Globus pallidus (tissue), 1 donor: Measurements from ENCODE around the gene ATP13A5.

Experiments
- DNase-seq: peaks from one replicate; pipeline ENCODE4 v3.0.0-alpha.2; 2015; ENCODE audit warnings: low spot score

The ATP13A5 gene

GRCh38 chr3:193347521-193348501, 30.7 kb downstream of the ATP13A5 start:
- no peak for DNase-seq

GRCh38 chr3:193346259-193346658, 32.3 kb downstream of the ATP13A5 start:
- no peak for DNase-seq

DNA sequence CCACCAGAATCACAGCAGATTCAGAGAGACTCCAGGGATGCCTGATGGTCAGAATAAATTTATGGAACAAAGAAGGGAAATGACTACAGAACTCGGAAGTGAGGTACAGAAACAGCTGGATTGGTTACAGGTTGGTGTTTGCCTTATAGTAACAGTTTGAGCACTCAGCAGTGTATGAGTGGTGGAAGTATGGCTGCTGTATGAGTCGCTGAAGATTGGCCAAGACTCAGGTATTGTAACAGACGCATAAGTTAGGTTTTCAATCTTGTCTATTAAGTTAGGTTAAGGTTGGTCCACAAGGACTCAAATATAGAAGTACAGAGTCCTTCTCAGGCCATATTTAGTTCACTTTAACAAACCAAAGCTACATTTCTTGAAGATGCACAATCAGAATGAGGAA, 33.1 kb downstream of the ATP13A5 start:
- no peak for DNase-seq

GRCh38 chr3:193344486-193344885, 34.1 kb downstream of the ATP13A5 start:
- peak; percentile 54 for DNase-seq

- DNase-seq: no peak
Observed at GRCh38 chr3:193343726-193344222, 34.8 kb downstream of the ATP13A5 start.

DNA sequence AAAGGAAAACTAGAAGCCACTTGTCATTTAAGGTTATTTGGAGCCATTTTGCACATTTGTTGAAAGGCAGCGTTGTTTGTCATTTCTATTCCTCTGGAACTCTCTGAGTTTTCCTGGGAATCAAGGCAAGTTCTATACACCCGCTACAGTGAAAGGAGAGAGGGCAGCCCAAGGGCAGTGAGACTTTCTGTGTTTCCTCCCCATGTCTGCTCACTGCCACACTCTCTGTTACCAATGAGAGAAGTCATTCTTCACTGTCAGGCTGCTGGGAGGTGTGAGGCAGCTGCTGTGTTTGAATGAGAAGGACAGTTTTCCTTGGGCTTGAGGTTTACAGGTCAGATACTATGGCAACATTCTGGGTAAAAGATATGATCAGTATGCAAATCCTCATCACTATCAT, 36.0 kb downstream of the ATP13A5 start:
- peak; percentile 40 for DNase-seq

DNA sequence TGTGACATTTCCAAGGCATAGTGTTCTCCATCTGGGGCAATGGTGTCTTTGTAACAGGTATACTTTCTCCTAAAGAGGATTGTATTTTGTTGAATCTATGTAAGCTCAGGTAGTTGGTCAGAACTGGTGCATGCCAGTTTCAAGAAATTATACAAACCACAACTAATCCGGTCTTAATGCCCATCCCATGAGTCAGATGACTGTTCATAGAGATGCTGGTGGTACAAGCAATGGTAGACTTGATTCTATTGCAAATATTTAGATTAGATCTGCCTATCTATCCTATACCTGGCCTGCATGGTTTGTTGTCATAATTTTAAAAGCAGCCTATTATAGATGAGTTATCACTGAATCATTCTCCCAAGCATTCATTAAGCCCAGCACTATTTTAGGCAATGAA, 43.5 kb downstream of the ATP13A5 start:
- DNase-seq: no peak

GRCh38 chr3:193333229-193333628, 45.3 kb downstream of the ATP13A5 start:
- DNase-seq: no peak

DNA sequence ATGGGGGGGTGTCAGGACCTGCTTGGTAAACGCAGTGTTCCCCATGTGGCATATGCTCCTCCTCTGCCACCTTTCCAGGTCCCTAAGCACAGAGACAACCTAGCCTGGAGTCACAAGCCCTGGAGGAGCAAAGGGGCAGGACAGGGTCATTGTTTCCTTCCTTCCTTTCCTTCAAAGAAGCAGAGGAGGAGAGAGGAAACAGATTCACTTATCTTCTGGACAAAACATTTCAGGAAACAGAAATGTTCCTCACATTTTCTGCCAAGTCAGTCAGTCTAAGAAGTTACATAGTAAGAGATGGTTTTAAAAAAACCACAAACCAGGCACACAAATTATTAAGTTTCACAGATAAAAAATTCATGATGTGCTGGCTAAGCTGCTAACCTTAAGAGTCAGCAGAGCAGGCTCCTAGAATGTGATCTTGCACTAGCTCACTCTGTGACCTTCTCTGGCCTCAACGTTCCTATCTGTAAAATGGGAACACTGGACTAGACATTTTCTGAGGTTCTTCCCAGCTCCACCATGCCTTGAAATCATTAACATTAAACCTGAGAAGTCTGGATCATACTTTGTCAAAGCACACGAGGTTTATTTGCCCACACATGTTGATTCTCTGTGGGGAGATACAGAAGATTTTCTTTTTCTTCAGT, 47.9 kb downstream of the ATP13A5 start:
- no peak for DNase-seq

- DNase-seq: no peak
Observed at GRCh38 chr3:193317682-193318300, 60.8 kb downstream of the ATP13A5 start.

DNA sequence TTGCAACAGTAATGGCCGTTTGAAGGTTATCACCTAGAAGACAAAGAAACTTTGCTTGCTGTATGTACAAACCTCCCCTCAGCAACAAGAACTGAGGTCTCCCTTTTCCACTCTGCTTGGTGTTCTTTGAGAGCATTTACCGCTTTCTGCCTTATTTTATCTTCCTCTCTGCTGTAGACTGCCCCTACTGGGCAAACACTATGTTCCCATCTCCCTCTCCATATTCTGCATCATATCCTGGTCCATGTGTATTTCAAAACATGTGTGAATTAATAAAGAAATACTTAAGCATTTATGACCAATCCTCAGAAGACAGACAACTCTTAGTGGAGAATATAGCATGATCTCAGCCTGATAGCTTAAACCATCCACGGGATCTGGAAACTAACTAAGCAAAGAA, 64.4 kb downstream of the ATP13A5 start:
- DNase-seq: no peak

- no peak for DNase-seq
Observed at GRCh38 chr3:193313061-193313958, 65.2 kb downstream of the ATP13A5 start.

GRCh38 chr3:193310914-193311723, 67.4 kb downstream of the ATP13A5 start:
- DNase-seq: no peak

DNA sequence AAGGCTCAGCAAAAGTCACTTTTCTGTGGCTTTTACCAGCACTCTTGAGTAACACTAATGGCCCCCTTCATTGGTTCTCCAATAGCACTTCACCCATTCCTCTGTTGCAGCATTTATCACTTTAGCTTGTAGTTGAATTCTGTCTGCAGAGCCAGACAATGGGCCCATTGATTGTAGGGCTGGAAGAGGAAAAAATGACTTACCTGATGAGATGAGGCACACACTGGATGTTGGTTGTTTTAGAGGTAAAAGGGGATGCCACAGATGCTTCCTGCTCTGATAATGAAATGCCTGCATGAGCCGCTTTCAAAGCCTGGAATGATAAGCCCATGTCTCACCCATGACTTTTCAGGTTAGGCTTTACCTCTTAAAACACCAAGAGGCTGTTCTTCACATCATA, 73.2 kb downstream of the ATP13A5 start:
- DNase-seq: no peak

- DNase-seq: no peak
Observed at GRCh38 chr3:193301433-193301832, 77.1 kb downstream of the ATP13A5 start.

DNA sequence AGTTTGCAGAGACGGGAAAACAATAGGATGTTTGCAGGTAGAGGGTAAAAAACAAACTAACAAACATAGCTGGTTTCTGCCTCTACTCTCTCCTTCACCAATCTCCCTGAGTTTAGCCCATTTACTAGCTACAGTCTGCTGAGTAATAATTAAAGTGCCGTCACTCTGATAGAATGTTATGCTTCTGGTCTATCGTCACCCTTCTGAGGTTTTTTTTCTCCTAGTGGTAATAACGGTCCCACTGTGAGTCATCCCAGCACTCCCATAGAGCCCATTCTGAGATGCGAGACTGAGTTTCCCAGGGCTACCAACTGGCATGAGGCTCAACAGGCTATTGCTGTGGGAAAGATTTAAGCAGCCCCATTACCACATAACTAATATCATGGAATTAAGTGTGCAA, 81.1 kb downstream of the ATP13A5 start:
- no peak for DNase-seq

DNA sequence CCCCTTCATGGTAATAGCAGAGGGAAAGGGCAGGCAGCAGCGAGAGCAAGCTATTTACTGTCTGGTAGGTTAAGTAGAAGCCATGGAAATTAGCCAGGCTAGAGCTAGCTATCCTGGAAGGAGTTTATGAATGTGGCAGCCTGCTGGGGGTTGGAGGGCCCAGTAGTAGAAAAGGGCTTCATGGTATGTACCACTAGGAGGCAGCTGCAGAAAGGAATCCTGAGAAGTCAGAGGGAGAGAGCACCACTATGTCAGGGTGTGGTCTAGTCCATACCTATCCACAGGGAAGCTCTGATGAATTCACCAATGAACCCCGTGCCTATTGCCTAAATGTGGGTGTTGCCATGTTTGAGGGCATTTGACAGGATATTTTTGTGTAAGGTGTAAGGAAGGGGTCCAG, 82.6 kb downstream of the ATP13A5 start:
- DNase-seq: no peak

GRCh38 chr3:193292386-193292785, 86.2 kb downstream of the ATP13A5 start:
- no peak for DNase-seq

DNA sequence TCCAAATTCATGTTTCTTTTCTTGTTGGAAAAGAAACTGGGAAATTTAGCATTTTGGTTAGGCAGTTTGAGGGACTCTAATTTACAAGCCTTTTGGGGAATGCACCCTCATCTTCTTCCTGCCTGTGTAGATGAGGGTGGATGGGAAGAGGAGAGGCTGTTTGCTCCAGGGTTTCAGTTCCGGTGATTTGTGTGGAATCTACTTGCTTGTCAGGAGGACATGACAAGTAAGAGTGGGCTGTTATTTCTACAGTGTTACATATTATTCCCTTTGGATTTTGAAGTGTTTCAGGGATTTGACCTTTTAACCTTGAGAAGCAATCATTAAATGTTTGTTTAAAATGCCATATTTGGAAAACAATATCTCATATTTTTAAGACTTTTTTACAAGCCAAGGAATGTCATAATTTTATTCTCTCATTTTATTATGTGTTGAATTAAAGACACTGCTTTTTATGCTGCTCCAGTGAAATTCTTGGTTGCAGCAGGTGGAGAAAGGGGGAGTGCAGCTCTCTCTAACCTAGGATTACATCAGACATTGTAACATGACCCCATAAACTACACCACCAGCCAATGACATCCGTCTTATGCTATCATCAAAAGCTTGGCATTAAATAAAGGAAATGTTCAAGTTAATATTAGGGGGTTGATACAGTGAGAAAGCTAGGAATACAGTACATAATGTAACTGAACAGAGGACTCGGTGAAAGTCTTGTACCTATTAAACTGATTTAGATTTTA, 107.3 kb downstream of the ATP13A5 start:
- no peak for DNase-seq

DNA sequence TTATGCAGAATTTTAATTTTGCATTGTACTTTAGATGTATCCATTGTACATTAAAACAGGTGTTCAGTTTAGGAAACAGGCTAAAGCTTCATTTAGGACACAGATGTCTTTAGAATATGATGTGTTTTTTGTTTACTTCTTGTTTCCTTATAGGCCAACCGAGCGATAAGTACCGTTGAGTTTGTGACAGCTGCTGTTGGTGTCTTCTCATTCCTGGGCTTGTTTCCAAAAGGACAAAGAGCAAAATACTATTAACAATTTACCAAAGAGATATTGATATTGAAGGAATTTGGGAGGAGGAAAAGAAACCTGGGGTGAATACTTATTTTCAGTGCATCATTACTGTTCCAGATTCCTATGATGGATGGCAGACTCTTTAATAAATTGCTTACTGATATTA, 108.1 kb downstream of the ATP13A5 start:
- no peak for DNase-seq
